LNCaP clone FGC (cell line): Measurements from ENCODE around the gene SUMO3.

ENCODE experiments used
- DNase-seq: peaks from one replicate; pipeline ENCODE4 v3.0.0-alpha.2; 2011; ENCODE audit warnings: low read depth
- H3K4me3 ChIP-seq: 2 replicates; pipeline ENCODE4 v1.5.1; 2011; ENCODE audit warnings: mild to moderate bottlenecking, low read depth, low read length, control low read depth
- TF ChIP-seq, protein P1 (sequence below): IDR thresholded peaks from 2 replicates; pipeline ENCODE4 v1.5.1; 2012; ENCODE audit warnings: mild to moderate bottlenecking; ENCODE audit not compliant: control insufficient read depth, insufficient read depth; ENCODE audit errors: extremely low read depth

Gene SUMO3

DNA sequence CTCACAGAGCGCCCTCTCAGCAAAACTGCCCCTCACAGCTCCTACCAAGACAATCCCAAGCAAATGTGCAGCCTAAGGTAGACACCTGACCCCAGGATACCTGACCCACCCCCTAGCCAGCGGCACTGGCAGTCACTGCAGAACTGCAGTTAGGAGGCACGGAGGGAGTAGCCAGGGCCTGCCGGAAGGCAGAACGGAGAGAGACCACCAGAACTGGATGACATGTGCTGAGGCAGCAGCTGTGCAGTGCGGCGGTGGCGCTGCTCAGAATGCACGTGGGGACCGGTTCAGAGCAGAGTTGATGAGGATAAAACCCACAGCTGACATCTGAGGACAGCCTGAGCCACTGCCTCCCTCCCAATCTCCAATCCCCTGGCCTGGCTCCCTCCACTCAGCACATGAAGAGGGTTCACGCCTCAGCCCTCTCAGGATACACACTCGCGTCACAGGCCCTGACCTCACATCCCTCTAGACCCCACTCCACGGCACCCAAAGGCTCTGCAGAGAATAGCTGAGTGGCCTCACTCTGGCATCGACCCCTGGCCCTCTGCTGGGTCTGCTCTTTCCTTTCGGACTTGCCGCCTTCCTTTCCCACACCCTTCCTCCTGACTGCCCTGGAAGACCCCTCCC, 45.9 kb downstream of the SUMO3 start:
- TF ChIP-seq, protein P1, sequence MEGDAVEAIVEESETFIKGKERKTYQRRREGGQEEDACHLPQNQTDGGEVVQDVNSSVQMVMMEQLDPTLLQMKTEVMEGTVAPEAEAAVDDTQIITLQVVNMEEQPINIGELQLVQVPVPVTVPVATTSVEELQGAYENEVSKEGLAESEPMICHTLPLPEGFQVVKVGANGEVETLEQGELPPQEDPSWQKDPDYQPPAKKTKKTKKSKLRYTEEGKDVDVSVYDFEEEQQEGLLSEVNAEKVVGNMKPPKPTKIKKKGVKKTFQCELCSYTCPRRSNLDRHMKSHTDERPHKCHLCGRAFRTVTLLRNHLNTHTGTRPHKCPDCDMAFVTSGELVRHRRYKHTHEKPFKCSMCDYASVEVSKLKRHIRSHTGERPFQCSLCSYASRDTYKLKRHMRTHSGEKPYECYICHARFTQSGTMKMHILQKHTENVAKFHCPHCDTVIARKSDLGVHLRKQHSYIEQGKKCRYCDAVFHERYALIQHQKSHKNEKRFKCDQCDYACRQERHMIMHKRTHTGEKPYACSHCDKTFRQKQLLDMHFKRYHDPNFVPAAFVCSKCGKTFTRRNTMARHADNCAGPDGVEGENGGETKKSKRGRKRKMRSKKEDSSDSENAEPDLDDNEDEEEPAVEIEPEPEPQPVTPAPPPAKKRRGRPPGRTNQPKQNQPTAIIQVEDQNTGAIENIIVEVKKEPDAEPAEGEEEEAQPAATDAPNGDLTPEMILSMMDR = no peak
- DNase-seq = no peak
- no peak overlapping the region for H3K4me3 ChIP-seq

DNA sequence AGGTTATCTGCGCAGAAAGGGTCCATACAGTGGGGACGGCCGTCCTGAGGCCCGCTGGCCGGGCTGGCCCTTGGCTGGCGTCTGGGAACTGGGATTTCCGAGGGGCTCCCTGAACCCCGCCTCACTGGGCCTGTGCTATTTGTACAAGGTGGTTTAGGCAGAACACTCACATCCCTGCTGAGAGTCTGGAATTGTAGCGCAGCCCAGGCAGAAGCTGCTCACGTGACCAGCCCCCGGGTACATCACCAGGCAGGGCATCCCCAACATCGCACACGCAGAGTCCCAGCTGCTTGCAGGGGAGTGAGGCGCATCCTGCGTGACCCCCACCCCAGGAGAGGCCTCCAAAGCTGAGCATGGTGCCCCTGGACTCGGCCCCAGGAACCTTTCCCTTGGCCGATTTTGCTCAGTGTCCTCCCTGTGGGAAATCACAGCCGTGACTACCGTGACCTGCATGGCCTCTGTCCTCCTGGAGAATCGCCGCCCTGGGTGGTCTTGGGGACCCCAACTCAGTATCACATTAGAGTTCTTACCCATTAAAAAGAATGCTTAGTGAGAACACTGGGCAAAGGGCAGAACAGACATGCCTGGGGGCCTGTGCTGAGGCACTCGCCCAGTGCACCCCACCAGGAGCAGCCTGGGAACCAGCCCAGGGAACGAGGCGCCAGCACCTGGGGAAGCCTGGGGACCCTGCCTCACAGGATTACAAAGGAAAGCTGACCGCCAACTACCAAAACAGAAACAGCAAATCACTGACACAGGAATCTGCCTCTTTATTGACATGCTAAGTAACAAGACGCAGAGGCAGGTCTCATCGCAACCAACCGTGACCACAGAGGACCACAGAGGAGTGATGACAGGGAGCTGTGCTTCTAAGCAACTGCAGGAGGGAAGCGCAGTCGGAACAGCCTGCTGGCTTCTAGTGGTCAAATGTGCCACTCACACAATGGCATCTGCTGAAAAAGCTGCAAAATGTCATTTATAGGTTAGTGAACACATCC, 49.7 kb downstream of the SUMO3 start:
- no peak for DNase-seq

DNA sequence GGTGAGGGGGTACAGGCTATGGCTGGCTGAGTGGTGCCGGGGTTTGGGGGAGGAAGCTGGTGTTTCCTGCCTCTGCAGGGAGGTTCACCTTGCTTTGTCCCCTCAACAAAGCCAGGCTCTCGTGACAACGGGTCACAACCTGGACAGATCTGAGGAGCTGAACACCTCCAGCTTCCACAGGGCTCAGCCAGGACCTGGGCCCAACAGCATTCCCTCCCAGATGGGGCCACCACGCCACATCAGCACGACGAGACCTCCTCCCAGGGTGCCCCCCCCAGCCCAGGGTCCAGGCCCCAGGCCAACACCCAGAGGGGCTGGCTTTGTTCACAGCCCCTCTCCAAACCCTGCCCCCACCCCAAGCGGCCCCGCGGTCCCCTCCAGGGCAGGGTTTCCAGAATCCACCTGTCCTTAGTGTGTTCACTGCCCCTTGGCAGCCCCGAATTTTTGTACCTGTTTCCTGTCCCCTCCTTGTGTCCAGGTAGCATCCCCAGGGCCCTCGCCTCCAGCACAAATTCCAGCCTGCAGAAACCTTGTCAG, 51.0 kb downstream of the SUMO3 start:
- no peak overlapping the region for H3K4me3 ChIP-seq
- no peak for DNase-seq
- TF ChIP-seq, protein P1 = no peak

More for the DNA sequence above, 49.7 kb downstream of the SUMO3 start:
- TF ChIP-seq, protein P1 = no peak
- no peak overlapping the region for H3K4me3 ChIP-seq

DNA sequence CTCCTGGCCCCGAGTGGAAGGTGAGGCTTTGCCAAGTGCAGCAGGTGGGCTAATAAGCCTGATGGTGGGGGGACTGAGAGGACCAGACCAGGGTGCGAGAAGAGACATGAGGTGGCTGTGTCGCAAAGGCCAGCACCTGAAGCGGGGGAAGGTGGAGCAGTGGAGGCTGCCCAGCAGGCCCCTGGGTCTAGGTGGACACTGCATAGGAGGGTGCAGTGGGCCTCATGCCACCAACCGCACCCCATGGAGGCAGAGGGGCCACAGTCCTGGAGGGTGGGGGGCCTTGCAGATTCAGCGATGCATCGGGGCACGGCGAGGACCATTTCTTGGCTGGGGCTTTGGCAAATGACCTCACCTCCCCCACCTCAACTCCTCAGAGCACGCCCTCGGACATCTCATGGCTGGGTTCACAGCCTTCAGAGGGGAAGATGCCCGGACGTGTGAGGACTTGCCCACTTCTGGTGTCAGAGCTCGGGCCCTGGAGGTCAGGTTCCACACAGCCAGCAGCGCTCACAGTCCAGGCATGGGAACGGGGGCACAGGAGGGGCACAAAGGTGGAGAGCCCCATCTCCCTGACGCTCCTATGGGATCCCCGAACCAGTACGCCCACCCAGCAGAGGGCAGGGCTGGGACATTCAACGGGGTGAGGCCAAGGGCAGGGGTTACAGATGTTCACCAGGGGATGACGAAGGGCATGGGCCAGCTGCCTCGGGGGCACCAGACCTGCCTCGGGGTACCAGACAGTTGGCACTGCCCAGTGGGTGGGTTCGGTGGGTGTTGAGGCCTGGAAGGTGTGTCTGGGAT, 51.6 kb downstream of the SUMO3 start:
- H3K4me3 ChIP-seq = no peak overlapping the region
- no peak for DNase-seq
- TF ChIP-seq, protein P1 = no peak

DNA sequence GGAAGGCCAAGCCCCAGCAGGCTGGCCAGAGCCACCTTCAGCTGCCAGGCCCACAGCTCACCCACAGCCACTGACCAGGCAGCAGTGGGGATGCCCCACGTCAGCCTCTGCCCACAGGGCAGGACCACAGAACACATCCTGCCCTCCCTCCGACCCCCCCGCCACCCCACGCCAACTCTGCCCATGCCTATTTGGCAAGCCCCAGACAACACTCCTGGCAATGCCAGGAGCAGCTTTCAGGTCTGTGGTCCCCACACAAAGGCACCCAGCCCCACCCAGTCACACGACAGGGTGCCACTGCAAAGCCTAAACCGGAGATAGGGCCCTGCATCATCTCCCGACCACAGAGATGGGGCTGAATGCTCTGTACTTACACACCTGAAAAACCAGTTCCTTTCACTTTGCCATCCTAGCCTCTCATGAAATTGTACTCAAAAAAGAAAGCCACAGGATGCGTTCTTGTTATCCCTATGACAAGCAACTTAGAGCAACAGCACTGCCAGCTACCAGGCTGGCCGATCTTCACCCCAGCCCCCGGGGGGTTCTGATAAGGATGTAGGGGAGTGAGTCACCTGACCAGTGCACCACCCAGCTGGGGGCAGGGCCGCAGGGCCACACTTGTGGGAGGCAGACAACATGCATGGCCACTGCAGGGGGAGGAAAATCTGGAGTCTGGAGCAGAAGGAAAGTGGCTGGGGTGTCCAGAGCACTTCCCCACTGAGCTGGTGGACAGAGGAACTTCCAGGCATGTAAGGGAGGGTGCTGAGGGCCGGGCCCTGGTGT, 52.4 kb downstream of the SUMO3 start:
- H3K4me3 ChIP-seq = no peak overlapping the region
- TF ChIP-seq, protein P1 = no peak
- DNase-seq = no peak
